ENCODE results near the gene MROH8.

DNA sequence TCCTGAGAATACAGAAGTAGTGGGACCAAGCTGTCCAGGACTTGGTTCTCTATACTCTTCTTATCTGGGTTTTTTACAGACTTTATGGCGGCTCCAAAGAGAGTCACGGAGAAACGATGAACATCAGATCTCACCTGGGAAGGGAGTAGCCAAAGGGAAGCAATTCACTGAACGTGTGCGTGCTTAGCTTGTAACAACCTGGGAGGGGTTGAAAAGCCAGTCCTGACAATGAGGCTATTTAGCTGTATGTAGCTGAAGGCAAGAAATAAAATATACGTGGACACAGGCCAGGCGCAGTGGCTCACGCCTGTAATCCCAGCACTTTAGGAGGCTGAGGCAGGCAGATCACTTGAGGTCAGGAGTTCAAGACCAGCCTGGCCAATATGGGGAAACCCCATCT lies 65.3 kb downstream of the MROH8 start:
- TF ChIP-seq CTCF (IDR thresholded peaks at IDR 0.05) (no peak), POLR2A (IDR thresholded peaks at IDR 0.05) (no peak)

Measured in uterus (tissue), 2 donors.